RWPE1 (cell line): ENCODE measurements around the gene SCN8A.
"Not testable (repeated sequence)": the region's sequence is repeated elsewhere in the genome, so short reads cannot be mapped to it uniquely, and the experiment has no call there.

Source experiments
- CTCF ChIA-PET: fragments of 350-600 bp; sonication (Branson Sonifier 250); formaldehyde crosslinking; extraction: SDS; loops from one replicate; lab custom pipeline; 2021; lab: Yijun Ruan, JAX
- POLR2A ChIA-PET: fragments of 400-600 bp; formaldehyde crosslinking; extraction: SDS; loops from one replicate; lab custom pipeline; 2020; ENCODE audit warnings: antibody characterized with exemption; ENCODE audit not compliant: low non-redundant PET; lab: Yijun Ruan, JAX
- DNase-seq: peaks from one replicate; pipeline ENCODE4 v3.0.0; 2012; ENCODE audit warnings: low spot score
- H3K27ac ChIP-seq: fragments of 450-650 bp; 2 replicates; pipeline ENCODE4 v1.5.1; 2017
- CTCF ChIP-seq: fragments of 450-650 bp; conservative IDR thresholded peaks from 2 replicates; pipeline ENCODE4 v1.5.1; 2017; ENCODE audit warnings: low read depth, mild to moderate bottlenecking

The SCN8A gene

GRCh38 chr12:51591016-51591901 is at the start of gene SCN8A:
Gene SCN8A (plus strand): TSS chr12:51591233. CDS start chr12:51662818, 71,585 bp downstream.
- ChIA-PET CTCF (interaction anchor here (0.6 kb wide), 1 partner anchor 653 kb away, joined by 4 read pairs; no protein-coding TSS in a partner anchor), POLR2A (no interaction called here)

GRCh38 chr12:51546097-51546496 is 44.9 kb upstream of the SCN8A start:
- ChIA-PET CTCF (no interaction called here), POLR2A (no interaction called here)
- DNase-seq = no peak

More at GRCh38 chr12:51591016-51591901, at the start of gene SCN8A:
- TF ChIP-seq CTCF = 0 out of 2 replicates have a peak, but pooled peaks have one; percentile 3
- H3K27ac ChIP-seq = no peak within 1 kb of the TSS
- DNase-seq = no peak

GRCh38 chr12:51547606-51548005 is 43.4 kb upstream of the SCN8A start:
- no peak overlapping the region for H3K27ac ChIP-seq
- CTCF ChIA-PET = no interaction called here
- POLR2A ChIA-PET = no interaction called here
- no peak for TF ChIP-seq CTCF
- DNase-seq = no peak

More at GRCh38 chr12:51546097-51546496, 44.9 kb upstream of the SCN8A start:
- no peak overlapping the region for H3K27ac ChIP-seq
- no peak for TF ChIP-seq CTCF

GRCh38 chr12:51548241-51548640 is 42.8 kb upstream of the SCN8A start:
- ChIA-PET POLR2A (no interaction called here), CTCF (no interaction called here)
- no peak for DNase-seq
- no peak for TF ChIP-seq CTCF
- no peak overlapping the region for H3K27ac ChIP-seq

- TF ChIP-seq CTCF = no peak
- CTCF ChIA-PET = no interaction called here
Measured at GRCh38 chr12:51549637-51550036, 41.4 kb upstream of the SCN8A start.

GRCh38 chr12:51568271-51569032 is 22.6 kb upstream of the SCN8A start:
- CTCF ChIA-PET, DNase-seq, POLR2A ChIA-PET: not testable (repeated sequence)
- peak overlapping the region; percentile 75 for H3K27ac ChIP-seq

More at GRCh38 chr12:51549637-51550036, 41.4 kb upstream of the SCN8A start:
- POLR2A ChIA-PET = no interaction called here
- no peak overlapping the region for H3K27ac ChIP-seq
- no peak for DNase-seq
